AG08395 (cell line): ENCODE data around the gene MRTFB.

ENCODE experiments used
- DNase-seq: peaks from one replicate; pipeline ENCODE4 v3.0.0; 2012; ENCODE audit warnings: mixed read lengths, low spot score

The MRTFB gene

GRCh38 chr16:14285513-14286367 lies 214.6 kb downstream of the MRTFB start:
- peak; percentile 87 for DNase-seq

GRCh38 chr16:14286368-14287230 lies 215.5 kb downstream of the MRTFB start:
- peak; percentile 44 for DNase-seq

- no peak for DNase-seq
These were observed 218.7 kb downstream of the MRTFB start for GRCh38 chr16:14289692-14290340.

- DNase-seq: no peak
These were observed 220.2 kb downstream of the MRTFB start for GRCh38 chr16:14291286-14291685.

- no peak for DNase-seq
These were observed 221.1 kb downstream of the MRTFB start for GRCh38 chr16:14292051-14292825.

- no peak for DNase-seq
These were observed 225.5 kb downstream of the MRTFB start for GRCh38 chr16:14296663-14297062.

GRCh38 chr16:14298374-14299122 lies 227.4 kb downstream of the MRTFB start:
- no peak for DNase-seq

GRCh38 chr16:14300705-14301168 lies 229.6 kb downstream of the MRTFB start:
- peak; percentile 79 for DNase-seq

GRCh38 chr16:14301169-14302030 lies 230.3 kb downstream of the MRTFB start:
- DNase-seq: peak; percentile 37

GRCh38 chr16:14302031-14302398 lies 230.9 kb downstream of the MRTFB start:
- DNase-seq: peak; percentile 87

- DNase-seq: no peak
These were observed 231.5 kb downstream of the MRTFB start for GRCh38 chr16:14302399-14303181.

- no peak for DNase-seq
These were observed 232.1 kb downstream of the MRTFB start for GRCh38 chr16:14303182-14303618.

GRCh38 chr16:14303639-14304394 lies 232.7 kb downstream of the MRTFB start:
- peak; percentile 30 for DNase-seq

- DNase-seq: no peak
These were observed 233.9 kb downstream of the MRTFB start for GRCh38 chr16:14304891-14305460.

- no peak for DNase-seq
These were observed 235.5 kb downstream of the MRTFB start for GRCh38 chr16:14306485-14307058.

GRCh38 chr16:14307059-14307526 lies 236.0 kb downstream of the MRTFB start:
- no peak for DNase-seq
